Measurements from ENCODE around the gene TBC1D10B. TPM values are rescaled to one million over a fixed set of nuclear protein-coding genes. Genes with fewer than 3 reads are reported as not detected.

The TBC1D10B gene
- total RNA-seq, 1 donor from 2014 or later: 24.5 TPM

DNA sequence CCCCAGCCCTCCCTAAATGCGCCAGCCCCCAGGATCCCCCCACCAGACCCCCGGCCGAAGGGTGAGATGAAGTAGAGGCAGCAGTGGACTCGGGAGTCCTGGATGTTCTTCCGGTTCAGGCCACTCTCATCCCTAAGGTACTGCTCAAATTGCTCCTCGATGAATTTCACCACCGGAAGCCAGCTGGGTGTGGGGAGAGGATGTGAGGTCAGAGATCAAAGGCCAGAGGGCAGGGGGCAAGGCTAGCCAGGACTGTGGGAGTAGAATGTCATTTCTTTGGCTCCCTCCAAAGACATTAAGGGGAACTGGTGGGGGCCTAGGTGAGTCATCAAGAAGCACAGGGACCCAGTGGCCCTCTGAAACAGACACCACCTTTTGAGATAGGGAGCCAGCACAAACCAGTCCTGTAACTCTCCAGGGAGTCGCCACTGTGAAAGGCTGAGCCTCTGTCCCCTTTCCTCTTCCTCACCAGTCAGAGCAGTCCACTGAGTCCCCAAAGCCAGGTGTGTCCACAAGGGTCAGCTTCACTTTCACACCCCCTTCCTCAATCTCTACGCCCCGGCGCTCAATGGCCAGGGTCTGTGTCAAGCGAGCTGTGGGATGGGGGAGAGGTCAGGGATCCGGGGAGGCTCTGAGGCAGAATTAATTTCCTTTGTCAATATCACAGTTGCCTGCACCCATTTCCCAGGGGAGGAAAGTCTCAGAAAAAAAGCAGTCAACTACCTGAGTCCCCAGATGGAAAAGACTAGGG, 11.2 kb upstream of the TBC1D10B start:
- no peaks in the 10 kb centered on the region for H3K27me3 ChIP-seq (ENCODE audit: control insufficient read depth in 3 of 3, insufficient read depth in 3 of 3, low read length in 3 of 3)
- H3K9me3 ChIP-seq (ENCODE audit: control insufficient read depth in 3 of 3, low read length in 3 of 3): no peaks in the 10 kb centered on the region
- peaks cover 2 to 9% (median 2%) of the 10 kb centered on the region in 3 donors for H3K36me3 ChIP-seq (ENCODE audit: control insufficient read depth in 3 of 3, insufficient read depth in 3 of 3, low read length in 3 of 3)
- peak overlapping the region; percentile 52 for H3K27ac ChIP-seq (ENCODE audit: low read depth, low read length)
- H3K4me1 ChIP-seq (ENCODE audit: control insufficient read depth in 3 of 3, insufficient read depth in 3 of 3, low read length in 3 of 3): peaks cover 12 to 19% (median 14%) of the 10 kb centered on the region in 3 donors
- H3K4me3 ChIP-seq (ENCODE audit: low read length in 3 of 3): no peak overlapping the region
- H3K9ac ChIP-seq (ENCODE audit: low read depth in 1 of 3, low read length in 3 of 3): no peak overlapping the region

DNA sequence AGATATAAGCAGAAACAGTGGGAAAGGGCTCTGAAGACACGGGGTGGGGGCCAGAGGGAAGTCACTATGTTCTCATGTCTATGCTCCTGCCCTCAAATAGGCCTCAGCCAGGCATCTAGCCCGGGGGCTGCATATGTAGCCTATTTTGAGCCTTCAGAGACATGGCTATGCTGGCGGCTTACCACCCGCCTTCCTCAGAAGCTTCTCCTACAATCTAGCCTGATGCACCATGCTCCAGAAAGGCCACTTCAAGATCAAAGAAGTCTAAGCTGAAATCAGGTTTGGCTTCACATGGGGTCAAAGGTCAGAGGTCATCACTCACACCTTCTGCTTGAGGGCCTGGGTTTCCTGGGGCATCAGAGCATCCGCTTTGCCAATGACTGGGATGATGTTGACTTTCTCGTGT, 10.5 kb upstream of the TBC1D10B start:
- peaks cover 12 to 25% (median 14%) of the 10 kb centered on the region in 3 donors for H3K4me1 ChIP-seq (ENCODE audit: control insufficient read depth in 3 of 3, insufficient read depth in 3 of 3, low read length in 3 of 3)
- H3K27ac ChIP-seq (ENCODE audit: low read depth, low read length): peak overlapping the region; percentile 52
- H3K4me3 ChIP-seq (ENCODE audit: low read length in 3 of 3): no peak overlapping the region
- H3K9ac ChIP-seq (ENCODE audit: low read depth in 1 of 3, low read length in 3 of 3): peak overlapping the region in 1 of 3 donors; percentile 11
- peaks cover 8 to 13% (median 9%) of the 10 kb centered on the region in 3 donors for H3K36me3 ChIP-seq (ENCODE audit: control insufficient read depth in 3 of 3, insufficient read depth in 3 of 3, low read length in 3 of 3)
- no peaks in the 10 kb centered on the region for H3K9me3 ChIP-seq (ENCODE audit: control insufficient read depth in 3 of 3, low read length in 3 of 3)
- no peaks in the 10 kb centered on the region for H3K27me3 ChIP-seq (ENCODE audit: control insufficient read depth in 3 of 3, insufficient read depth in 3 of 3, low read length in 3 of 3)

DNA sequence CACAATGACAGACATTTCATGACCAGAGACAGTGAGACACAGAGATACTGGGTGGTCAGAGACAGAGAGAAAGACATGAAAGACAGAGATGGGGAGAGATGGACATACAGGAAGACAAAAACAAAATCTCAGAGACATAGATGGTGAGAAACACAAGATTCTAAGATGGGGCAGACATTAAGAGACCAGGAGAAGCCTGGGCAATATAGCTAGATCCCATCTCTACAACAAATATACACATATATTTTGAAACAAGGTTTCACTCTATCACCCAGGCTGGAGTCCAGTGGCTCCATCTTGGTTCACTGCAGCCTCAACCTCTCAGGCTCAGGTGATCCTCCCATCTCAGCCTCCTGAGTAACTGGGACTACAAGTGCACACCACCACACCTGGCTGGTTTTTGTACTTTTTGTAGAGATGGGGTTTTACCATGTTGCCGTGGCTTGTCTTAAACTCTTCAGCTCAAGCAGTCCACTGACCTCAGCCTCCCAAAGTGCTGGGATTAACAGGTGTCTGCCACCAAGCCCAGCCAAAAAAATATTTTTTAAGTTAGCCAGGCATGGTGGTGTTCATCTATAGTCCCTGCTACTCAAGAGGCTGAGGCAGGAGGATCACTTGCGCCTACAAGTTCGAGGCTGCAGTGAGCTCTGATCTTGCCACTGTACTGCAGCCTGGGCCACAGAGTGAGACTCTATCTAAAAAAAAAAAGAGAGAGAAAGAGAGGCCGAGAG, 9.9 kb upstream of the TBC1D10B start:
- no peaks in the 10 kb centered on the region for H3K9me3 ChIP-seq (ENCODE audit: control insufficient read depth in 3 of 3, low read length in 3 of 3)
- H3K9ac ChIP-seq (ENCODE audit: low read depth in 1 of 3, low read length in 3 of 3): no peak overlapping the region
- peaks cover 12 to 27% (median 14%) of the 10 kb centered on the region in 3 donors for H3K4me1 ChIP-seq (ENCODE audit: control insufficient read depth in 3 of 3, insufficient read depth in 3 of 3, low read length in 3 of 3)
- no peak overlapping the region for H3K4me3 ChIP-seq (ENCODE audit: low read length in 3 of 3)
- H3K27me3 ChIP-seq (ENCODE audit: control insufficient read depth in 3 of 3, insufficient read depth in 3 of 3, low read length in 3 of 3): no peaks in the 10 kb centered on the region
- H3K27ac ChIP-seq (ENCODE audit: low read depth, low read length): no peak overlapping the region
- peaks cover 10 to 16% (median 11%) of the 10 kb centered on the region in 3 donors for H3K36me3 ChIP-seq (ENCODE audit: control insufficient read depth in 3 of 3, insufficient read depth in 3 of 3, low read length in 3 of 3)

DNA sequence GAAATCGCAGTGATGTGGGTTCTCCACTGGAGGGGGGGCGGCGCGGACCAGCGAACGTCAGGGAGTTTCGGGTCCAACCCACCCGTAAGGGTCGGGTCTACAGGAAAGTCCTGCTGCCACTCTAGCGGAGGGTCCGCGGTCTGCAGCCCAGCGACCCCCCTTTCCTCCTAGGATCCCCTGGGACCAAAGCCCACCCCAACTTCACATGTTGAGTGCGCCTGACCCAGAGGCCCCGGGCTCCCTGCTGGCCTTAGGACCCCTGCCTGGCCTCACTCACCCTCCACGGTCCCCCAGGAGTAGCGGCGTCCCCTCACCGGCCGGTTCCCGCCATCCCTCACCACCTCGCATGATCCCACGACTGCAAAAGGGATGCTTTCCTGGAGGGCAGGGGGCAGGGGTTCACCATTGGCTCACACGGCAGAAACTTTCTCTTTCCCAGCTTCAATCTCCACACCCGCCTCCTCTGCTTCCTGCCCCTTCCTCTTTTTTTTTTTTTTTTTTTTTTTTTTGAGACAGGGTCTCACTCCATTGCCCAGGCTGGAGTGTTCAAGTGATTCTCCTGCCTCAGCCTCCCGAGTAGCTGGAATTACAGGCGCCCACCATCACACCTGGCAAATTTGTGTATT, 9.0 kb upstream of the TBC1D10B start:
- peaks cover 10 to 16% (median 11%) of the 10 kb centered on the region in 3 donors for H3K36me3 ChIP-seq (ENCODE audit: control insufficient read depth in 3 of 3, insufficient read depth in 3 of 3, low read length in 3 of 3)
- H3K4me1 ChIP-seq (ENCODE audit: control insufficient read depth in 3 of 3, insufficient read depth in 3 of 3, low read length in 3 of 3): peaks cover 12 to 30% (median 18%) of the 10 kb centered on the region in 3 donors
- H3K9me3 ChIP-seq (ENCODE audit: control insufficient read depth in 3 of 3, low read length in 3 of 3): no peaks in the 10 kb centered on the region
- H3K27ac ChIP-seq (ENCODE audit: low read depth, low read length): peak overlapping the region; percentile 100
- H3K9ac ChIP-seq (ENCODE audit: low read depth in 1 of 3, low read length in 3 of 3): peak overlapping the region; percentile 57 to 79 (median 71)
- H3K4me3 ChIP-seq (ENCODE audit: low read length in 3 of 3): peak overlapping the region; percentile 88 to 93 (median 88)
- H3K27me3 ChIP-seq (ENCODE audit: control insufficient read depth in 3 of 3, insufficient read depth in 3 of 3, low read length in 3 of 3): no peaks in the 10 kb centered on the region

DNA sequence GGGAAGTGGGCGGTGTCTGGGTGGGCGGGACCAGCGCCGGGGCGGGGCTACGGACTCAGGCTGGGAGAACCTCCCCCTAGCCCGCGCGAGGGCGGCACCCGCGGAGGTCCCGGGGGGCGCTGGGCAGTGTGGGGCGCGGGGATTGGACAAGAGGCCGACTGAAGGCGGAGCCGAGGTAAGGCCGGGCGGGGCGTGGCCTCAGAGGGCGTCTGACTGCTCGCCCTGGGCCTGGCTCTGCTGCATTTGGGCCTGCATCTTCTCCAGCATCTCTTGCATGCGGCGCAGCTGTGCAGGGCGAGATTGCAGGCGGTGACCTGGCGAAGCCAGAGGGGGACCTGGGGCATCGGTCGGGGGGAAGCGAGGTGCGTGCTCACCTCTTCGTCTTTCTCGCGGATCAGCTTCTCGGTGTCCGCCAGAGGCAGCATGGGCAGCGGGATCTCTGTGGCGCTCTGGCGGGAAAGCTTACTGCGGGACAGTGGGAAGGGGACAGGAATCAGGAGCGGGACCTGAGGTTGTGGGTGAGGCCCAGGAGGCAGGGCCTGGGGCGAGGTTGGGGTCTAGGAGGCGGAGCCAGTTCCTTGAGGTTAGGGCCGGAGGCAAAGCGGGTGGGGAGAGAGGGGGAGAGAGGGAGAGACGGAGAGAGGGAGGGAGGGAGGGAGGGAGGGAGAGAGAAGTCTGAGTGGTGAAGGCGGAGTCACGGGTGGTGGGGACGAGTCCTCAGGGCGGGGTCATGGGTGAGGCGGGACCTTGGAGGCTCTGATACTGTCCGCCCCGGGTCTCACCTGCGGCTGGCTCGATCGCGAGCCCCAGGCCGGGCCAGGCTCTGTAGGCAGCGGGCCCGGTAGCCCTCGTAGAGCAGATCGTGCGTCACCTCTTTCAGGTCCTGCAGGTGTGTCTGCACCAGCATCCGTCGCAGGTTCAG, 8.2 kb upstream of the TBC1D10B start:
- peak overlapping the region; percentile 88 to 93 (median 88) for H3K4me3 ChIP-seq (ENCODE audit: low read length in 3 of 3)
- H3K9ac ChIP-seq (ENCODE audit: low read depth in 1 of 3, low read length in 3 of 3): peak overlapping the region; percentile 89 to 92 (median 89)
- peaks cover 18 to 34% (median 18%) of the 10 kb centered on the region in 3 donors for H3K4me1 ChIP-seq (ENCODE audit: control insufficient read depth in 3 of 3, insufficient read depth in 3 of 3, low read length in 3 of 3)
- no peaks in the 10 kb centered on the region for H3K27me3 ChIP-seq (ENCODE audit: control insufficient read depth in 3 of 3, insufficient read depth in 3 of 3, low read length in 3 of 3)
- peaks cover 10 to 16% (median 11%) of the 10 kb centered on the region in 3 donors for H3K36me3 ChIP-seq (ENCODE audit: control insufficient read depth in 3 of 3, insufficient read depth in 3 of 3, low read length in 3 of 3)
- H3K9me3 ChIP-seq (ENCODE audit: control insufficient read depth in 3 of 3, low read length in 3 of 3): no peaks in the 10 kb centered on the region
- H3K27ac ChIP-seq (ENCODE audit: low read depth, low read length): peak overlapping the region; percentile 100

DNA sequence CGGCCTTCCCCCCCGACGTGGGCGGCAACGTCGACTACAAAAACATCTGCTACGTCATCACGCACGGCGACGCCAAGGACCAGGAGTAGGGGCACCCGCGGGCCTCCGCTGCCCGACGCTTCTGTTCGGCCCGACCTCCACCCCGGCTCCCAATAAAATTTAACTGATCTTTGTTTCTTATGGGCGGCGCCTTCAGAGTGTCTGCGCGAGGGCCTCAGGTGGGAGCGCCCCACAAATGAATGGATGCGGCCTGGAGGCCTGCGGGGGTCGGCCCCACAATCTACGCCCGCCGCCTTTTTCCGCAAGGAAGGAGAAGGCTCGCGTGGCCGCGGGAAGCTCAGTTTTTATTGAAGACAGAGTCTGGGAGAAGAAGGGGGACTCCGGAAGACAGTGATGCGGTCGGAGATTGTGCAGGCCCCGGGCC, 7.5 kb upstream of the TBC1D10B start:
- peaks cover 10 to 16% (median 11%) of the 10 kb centered on the region in 3 donors for H3K36me3 ChIP-seq (ENCODE audit: control insufficient read depth in 3 of 3, insufficient read depth in 3 of 3, low read length in 3 of 3)
- H3K4me3 ChIP-seq (ENCODE audit: low read length in 3 of 3): peak overlapping the region; percentile 78 to 88 (median 85)
- H3K4me1 ChIP-seq (ENCODE audit: control insufficient read depth in 3 of 3, insufficient read depth in 3 of 3, low read length in 3 of 3): peaks cover 18 to 37% (median 20%) of the 10 kb centered on the region in 3 donors
- H3K9me3 ChIP-seq (ENCODE audit: control insufficient read depth in 3 of 3, low read length in 3 of 3): no peaks in the 10 kb centered on the region
- H3K27me3 ChIP-seq (ENCODE audit: control insufficient read depth in 3 of 3, insufficient read depth in 3 of 3, low read length in 3 of 3): no peaks in the 10 kb centered on the region
- peak overlapping the region; percentile 89 to 92 (median 89) for H3K9ac ChIP-seq (ENCODE audit: low read depth in 1 of 3, low read length in 3 of 3)
- H3K27ac ChIP-seq (ENCODE audit: low read depth, low read length): peak overlapping the region; percentile 100

DNA sequence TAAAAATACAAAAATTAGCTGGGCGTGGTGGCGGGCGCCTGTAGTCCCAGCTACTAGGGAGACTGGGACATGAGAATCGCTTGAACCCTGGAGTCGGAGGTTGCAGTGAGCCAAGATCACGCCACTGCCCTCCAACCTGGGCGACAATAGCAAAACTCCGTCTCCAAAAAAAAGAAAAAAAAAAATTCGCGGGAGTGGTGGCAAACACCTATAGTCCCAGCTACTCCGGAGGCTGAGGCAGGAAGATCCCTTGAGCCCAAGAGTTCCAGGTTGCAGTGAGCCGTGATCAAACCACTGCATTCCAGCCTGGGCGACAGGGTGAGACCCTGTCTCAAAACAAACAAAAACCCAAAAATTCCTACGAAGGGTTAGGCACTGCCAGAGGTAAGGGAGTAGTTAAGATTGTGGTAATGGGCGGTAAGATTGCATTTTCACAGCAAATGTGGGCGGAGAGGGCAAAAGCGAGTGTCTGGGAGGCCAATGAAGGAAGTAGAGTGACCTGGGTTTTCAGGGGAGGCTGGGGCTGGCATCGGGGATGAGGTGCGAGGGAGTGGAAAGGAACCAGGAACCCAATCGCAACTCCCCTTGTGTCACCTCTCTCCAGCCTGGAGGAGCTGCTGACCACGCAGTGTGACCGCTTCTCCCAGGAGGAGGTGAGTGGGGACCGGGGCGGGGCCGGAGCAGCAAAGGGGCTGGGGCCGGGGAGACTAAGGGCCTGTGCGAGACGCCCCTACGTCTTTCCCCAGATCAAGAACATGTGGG, 6.9 kb upstream of the TBC1D10B start:
- Histone ChIP-seq H3K4me3 (ENCODE audit: low read length in 3 of 3) (peak overlapping the region; percentile 78 to 88 (median 85)), H3K9ac (ENCODE audit: low read depth in 1 of 3, low read length in 3 of 3) (peak overlapping the region; percentile 89 to 92 (median 89)), H3K36me3 (ENCODE audit: control insufficient read depth in 3 of 3, insufficient read depth in 3 of 3, low read length in 3 of 3) (peaks cover 10 to 16% (median 11%) of the 10 kb centered on the region in 3 donors), H3K27me3 (ENCODE audit: control insufficient read depth in 3 of 3, insufficient read depth in 3 of 3, low read length in 3 of 3) (no peaks in the 10 kb centered on the region), H3K4me1 (ENCODE audit: control insufficient read depth in 3 of 3, insufficient read depth in 3 of 3, low read length in 3 of 3) (peaks cover 20 to 43% (median 24%) of the 10 kb centered on the region in 3 donors), H3K9me3 (ENCODE audit: control insufficient read depth in 3 of 3, low read length in 3 of 3) (no peaks in the 10 kb centered on the region), H3K27ac (ENCODE audit: low read depth, low read length) (peak overlapping the region; percentile 100)

DNA sequence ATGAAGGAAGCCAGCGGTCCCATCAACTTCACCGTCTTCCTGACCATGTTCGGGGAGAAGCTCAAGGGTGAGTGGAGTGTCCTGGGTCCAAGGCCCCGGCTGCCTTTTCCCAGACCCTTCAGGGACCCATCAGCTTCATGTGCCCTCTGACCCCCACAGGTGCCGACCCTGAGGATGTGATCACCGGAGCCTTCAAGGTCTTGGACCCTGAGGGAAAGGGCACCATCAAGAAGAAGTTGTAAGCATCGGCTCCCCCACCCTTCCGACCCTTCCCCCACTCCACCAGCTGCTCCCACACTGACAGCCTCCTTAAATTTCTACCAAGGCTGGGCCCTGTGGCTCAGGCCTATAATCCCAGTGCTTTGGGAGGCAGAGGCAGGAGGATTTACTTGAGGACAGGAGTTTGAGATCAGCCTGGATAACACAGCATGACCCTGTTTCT, 6.2 kb upstream of the TBC1D10B start:
- Histone ChIP-seq H3K9ac (ENCODE audit: low read depth in 1 of 3, low read length in 3 of 3) (peak overlapping the region; percentile 78 to 89 (median 81)), H3K4me3 (ENCODE audit: low read length in 3 of 3) (peak overlapping the region; percentile 58 to 88 (median 78)), H3K4me1 (ENCODE audit: control insufficient read depth in 3 of 3, insufficient read depth in 3 of 3, low read length in 3 of 3) (peaks cover 23 to 51% (median 31%) of the 10 kb centered on the region in 3 donors), H3K9me3 (ENCODE audit: control insufficient read depth in 3 of 3, low read length in 3 of 3) (no peaks in the 10 kb centered on the region), H3K36me3 (ENCODE audit: control insufficient read depth in 3 of 3, insufficient read depth in 3 of 3, low read length in 3 of 3) (peaks cover 10 to 16% (median 11%) of the 10 kb centered on the region in 3 donors), H3K27ac (ENCODE audit: low read depth, low read length) (peak overlapping the region; percentile 100), H3K27me3 (ENCODE audit: control insufficient read depth in 3 of 3, insufficient read depth in 3 of 3, low read length in 3 of 3) (no peaks in the 10 kb centered on the region)
